GM12878 (cell line): ENCODE results near the gene CAMK2D.

Source experiments
- POLR2A ChIP-seq: IDR thresholded peaks from 2 replicates; pipeline ENCODE4 v1.6.1; 2011; ENCODE audit warnings: low read depth, mild to moderate bottlenecking, low read length
- ZNF622 ChIP-seq: fragments of 450-650 bp; IDR thresholded peaks from 2 replicates; pipeline ENCODE4 v1.6.1; 2017; ENCODE audit warnings: mild to moderate bottlenecking, inconsistent platforms
- TF ChIP-seq, protein P1 (sequence below), 3 experiments: IDR thresholded peaks in 2 of 3; conservative IDR thresholded peaks in 1 of 3; 2 replicates each; pipeline ENCODE4 v1.5.1; 2011; ENCODE audit warnings: low read depth in 3 of 3, low read length in 3 of 3, mild to moderate bottlenecking in 3 of 3, control low read depth in 2 of 3, moderate library complexity in 2 of 3, inconsistent platforms in 1 of 3, mixed read lengths in 1 of 3; ENCODE audit not compliant: control insufficient read depth in 2 of 3, insufficient read depth in 1 of 3; ENCODE audit errors: extremely low read depth in 1 of 3

DNA sequence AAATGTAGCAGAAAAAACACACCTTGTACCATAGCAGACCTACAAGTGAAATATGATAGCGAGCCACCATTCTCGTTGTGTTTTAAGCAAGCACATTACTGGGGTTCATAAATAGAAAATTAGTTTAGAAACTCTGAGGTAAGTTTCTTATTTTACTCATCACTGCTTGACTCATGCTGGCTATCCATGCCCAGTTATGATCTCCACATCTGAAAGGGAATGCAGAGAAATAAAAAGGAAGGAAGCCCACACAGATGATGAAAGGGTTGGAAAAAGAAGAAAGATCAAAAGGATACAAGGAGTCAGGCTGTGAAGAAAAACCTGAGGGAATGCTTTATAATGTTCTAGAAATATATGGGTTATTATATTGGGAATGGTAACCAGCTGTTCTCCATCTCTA is 54.5 kb downstream of the CAMK2D start:
- TF ChIP-seq POLR2A (no peak), ZNF622 (no peak)
- TF ChIP-seq, protein P1, sequence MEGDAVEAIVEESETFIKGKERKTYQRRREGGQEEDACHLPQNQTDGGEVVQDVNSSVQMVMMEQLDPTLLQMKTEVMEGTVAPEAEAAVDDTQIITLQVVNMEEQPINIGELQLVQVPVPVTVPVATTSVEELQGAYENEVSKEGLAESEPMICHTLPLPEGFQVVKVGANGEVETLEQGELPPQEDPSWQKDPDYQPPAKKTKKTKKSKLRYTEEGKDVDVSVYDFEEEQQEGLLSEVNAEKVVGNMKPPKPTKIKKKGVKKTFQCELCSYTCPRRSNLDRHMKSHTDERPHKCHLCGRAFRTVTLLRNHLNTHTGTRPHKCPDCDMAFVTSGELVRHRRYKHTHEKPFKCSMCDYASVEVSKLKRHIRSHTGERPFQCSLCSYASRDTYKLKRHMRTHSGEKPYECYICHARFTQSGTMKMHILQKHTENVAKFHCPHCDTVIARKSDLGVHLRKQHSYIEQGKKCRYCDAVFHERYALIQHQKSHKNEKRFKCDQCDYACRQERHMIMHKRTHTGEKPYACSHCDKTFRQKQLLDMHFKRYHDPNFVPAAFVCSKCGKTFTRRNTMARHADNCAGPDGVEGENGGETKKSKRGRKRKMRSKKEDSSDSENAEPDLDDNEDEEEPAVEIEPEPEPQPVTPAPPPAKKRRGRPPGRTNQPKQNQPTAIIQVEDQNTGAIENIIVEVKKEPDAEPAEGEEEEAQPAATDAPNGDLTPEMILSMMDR (IDR thresholded peaks at IDR 0.05 in 2 of 3, conservative IDR thresholded peaks at IDR 0.05 in 1 of 3; ENCODE audit: control insufficient read depth in 2 of 3, extremely low read depth in 1 of 3, insufficient read depth in 1 of 3, low read depth in 3 of 3, low read length in 3 of 3): no peak
